Left colon (tissue), 2 donors: ENCODE measurements around the gene NFIB. TPM values are rescaled to one million over a fixed set of nuclear protein-coding genes. Genes with fewer than 3 reads are reported as not detected.

ENCODE experiments used
- ATAC-seq: fragments of 200-7000 bp; cut with Tn5 transposase; one replicate; pipeline ENCODE4 v1.9.1; 2020; ENCODE audit warnings: mild to moderate bottlenecking, moderate library complexity
- DNase-seq, 2 donors: peaks; one replicate each; pipeline ENCODE4 v3.0.0-alpha.2; 2020
- intact Hi-C, 2 donors: fragments of 100-400 bp; cut with DNase I in 1 of 2; cut with micrococcal nuclease in 1 of 2; formaldehyde crosslinking; loops; one replicate each; pipeline versions ENCODE4 v1.11.2 to v1.14.0; 2022; cut with DNase I, micrococcal nuclease
- total RNA-seq, 2 donors: library from RNA; stranded (reverse); fragmentation: NEBNext Ultra II Directional; extraction: Animal tissue kit (Norgen Biotek cat#: 25700); gene quantifications; one replicate each; pipeline ENCODE4 v1.2.1, GENCODE V29; 2021
- donor health status: DM: no; HTN: no; CAD: no.
- donor health status: DM: yes; HTN: yes; CAD: no.

Gene NFIB
- total RNA-seq, 2 donors from 2014 or later = 45.2 to 74.7 TPM

GRCh38 chr9:14296495-14297113 is 17.3 kb downstream of the NFIB start:
- ATAC-seq (no peak), DNase-seq (no peak)
- intact Hi-C loops = no loop called here

DNA sequence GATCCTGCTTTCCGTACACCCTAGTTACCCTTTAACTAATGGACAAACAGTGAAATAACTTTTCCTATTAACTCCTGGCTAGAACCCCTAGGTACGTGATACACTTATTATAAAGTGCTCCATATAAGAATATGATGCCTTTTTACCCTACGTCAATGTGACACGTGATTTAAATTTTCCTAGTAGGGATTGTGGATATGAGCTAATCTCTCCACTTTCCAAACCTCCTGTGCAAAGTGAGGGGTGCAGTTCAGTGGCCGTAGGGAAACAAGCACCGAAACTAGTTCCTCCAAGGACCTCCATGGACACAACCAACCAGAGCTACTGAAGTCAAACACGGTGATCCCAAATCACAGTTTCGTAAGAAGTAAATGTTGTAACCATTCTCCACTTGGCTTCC is 19.3 kb downstream of the NFIB start:
- intact Hi-C loops = no loop called here
- DNase-seq (no peak), ATAC-seq (no peak)

DNA sequence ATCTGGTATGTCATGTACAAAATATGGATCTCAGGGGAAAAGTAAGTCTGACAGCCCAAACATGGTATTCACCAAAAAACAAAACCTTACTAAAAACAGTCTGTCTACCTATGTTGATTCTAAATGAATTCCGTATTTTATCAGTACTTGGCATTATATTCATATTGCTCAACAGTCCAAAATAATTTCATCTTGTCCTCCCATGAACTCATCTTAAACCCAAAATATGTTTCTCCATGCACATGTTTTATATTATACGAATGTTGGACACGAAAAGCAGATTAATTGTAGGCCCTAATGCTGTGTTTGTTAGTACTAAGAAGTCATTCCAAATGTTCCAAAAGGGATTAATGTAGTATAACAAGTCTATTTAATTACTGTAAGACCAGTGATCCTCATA is 20.1 kb downstream of the NFIB start:
- intact Hi-C loops = no loop called here
- DNase-seq (no peak), ATAC-seq (no peak)

GRCh38 chr9:14292181-14292739 is 21.7 kb downstream of the NFIB start:
- DNase-seq = no peak
- intact Hi-C loops = no loop called here
- ATAC-seq = no peak

DNA sequence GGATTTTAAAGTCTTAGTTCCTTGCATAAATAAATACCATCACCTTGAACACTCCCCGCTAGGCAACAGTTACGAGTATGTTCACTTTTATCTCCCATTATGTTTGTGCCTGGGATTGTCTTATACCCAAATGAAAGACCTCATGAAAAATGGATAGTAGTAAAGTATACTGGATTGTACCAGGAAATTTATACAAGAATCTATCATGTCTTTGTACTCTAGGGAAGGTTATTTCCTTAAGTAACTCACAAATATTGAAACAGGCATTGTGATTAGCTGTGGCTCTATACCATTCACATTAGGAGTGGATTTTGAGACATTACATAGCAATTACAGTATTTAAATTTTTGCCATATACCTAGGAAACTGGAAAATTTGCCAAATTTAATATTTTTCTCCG is 24.0 kb downstream of the NFIB start:
- ATAC-seq = peak; percentile 55
- no peak for DNase-seq
- intact Hi-C loops = no loop called here

GRCh38 chr9:14288433-14288832 is 25.5 kb downstream of the NFIB start:
- DNase-seq = no peak
- ATAC-seq = no peak
- intact Hi-C loops = no loop called here

GRCh38 chr9:14286121-14286520 is 27.8 kb downstream of the NFIB start:
- no peak for ATAC-seq
- intact Hi-C loops = no loop called here
- no peak for DNase-seq

DNA sequence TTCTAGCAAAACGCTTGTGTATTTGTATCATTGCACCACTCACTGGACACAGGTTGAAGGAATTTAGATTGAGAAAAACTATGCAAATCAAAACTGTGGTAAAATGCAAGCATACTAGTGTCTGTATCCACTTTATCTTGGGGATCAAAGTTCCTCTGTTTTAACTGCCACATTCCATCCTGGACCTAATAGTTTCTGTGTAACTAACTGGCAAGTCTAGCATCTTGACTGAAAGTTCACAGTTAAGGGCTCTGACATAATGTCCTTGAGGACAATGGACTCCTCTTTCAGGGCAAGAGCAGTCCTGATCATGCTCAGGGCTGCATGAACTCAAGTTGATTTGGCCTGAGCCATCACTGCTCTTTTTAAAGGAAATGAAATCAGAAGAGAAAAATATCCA is 30.7 kb downstream of the NFIB start:
- DNase-seq = no peak
- peak; percentile 62 for ATAC-seq
- intact Hi-C loops = no loop called here

DNA sequence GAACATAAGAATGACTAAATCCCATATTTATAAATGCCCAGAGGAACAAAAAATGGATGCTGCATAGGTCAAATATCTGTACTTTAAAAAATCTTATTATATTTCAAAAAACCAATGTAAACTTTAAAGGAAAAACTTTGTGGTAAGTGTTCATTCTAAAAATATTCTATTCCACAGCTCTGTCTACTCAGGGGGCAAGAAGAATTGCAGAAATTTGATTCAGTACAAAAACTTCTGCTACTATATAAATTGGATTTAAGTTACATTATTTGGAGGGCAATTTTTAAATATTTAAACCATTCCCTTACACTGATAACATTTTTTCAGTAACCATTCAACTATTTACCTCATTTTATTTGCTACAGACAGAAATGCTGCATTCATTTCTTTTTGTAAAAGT is 32.1 kb downstream of the NFIB start:
- ATAC-seq = no peak
- intact Hi-C loops = no loop called here
- DNase-seq = no peak

DNA sequence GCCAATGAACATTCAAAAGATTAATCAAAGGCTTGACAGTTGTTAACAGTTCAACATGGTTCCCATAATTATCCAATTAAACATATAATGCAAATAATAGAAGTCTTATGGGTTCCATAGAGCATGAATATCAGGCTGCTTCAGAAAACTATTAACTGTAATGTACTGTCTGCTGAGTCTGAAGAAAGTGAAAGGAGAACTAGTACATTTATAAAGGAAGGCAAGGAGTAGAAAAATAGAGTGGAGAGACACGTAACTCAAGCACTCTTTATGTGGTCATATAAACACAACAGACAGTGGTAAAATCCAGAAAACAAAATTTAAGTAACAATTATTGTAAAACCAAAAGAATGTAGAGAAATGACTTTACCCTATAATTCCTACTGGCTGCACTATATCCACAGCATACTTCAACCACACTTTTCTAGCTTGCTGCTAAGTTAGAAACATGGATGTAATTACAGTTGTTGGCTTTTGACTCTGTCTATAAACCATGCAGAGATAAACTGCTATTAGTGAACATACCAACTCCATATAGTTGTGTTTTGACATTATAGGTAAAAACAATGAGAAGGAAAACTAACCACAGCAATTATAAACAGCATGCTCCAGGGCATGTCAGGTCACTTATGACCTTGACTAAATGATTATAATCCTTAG is 32.7 kb downstream of the NFIB start:
- peak; percentile 26 for ATAC-seq
- intact Hi-C loops = no loop called here
- no peak for DNase-seq

- intact Hi-C loops = no loop called here
- DNase-seq (no peak), ATAC-seq (no peak)
Measured at GRCh38 chr9:14279671-14280070, 34.3 kb downstream of the NFIB start.

DNA sequence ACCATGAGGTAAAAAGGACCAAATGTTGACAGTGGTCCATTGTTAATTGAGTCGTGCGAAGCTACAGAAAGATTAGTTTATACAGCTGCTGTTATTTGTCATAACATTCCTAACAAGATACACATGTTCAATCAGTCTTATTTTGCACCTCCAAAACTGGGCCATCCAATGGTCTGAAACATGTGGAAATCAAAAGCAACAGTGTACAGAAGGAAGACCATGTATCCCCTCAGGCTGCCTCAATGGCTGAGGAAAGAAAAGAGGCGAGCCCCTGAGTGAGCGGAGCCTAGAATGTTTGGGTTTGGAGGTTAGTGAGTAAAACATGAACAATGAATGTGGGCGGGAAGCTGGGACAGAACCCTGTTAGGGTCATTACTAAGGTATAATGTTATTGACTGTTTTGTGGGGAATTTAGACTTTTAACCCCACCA is 35.6 kb downstream of the NFIB start:
- no peak for ATAC-seq
- DNase-seq = no peak
- intact Hi-C loops = no loop called here

DNA sequence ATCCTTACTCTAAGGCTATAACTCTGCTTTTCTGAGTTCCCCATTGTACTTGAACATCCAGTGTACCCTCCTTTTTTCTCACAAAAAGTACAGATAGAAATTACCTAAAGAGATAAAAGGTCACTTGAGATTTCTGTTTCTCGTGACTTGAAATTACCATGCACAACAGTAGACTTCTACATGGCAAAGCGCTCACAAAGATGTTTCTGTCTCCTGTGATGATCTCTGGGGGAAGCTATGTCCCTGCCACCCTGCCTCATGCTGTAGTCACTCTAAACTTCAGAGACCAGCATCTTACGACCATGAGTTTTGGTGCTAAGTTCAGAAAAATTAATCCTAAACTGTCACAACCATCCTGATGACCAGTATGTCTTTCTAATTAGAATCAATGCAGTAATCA is 36.2 kb downstream of the NFIB start:
- no peak for ATAC-seq
- DNase-seq = no peak
- intact Hi-C loops = no loop called here

GRCh38 chr9:14277244-14277643 is 36.7 kb downstream of the NFIB start:
- DNase-seq (no peak), ATAC-seq (no peak)

DNA sequence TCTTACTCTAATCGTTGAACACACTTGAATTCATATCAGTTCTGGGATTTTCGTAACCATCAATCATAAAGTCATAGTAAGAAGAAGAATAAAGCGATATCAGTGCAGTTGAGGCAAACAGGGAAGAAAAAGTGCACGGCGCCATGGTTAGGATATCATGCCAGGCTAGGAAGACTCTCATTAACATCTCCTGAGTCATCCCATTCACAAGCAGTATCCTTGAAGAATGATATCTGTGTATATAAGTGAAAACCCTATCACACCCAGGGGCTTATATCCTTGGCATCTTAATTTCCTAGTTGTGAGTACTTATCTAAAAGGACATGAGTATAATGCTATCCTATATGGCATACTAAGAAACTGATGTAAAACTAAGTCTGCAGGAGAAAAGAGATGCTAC is 38.6 kb downstream of the NFIB start:
- DNase-seq = no peak
- intact Hi-C loops = no loop called here
- no peak for ATAC-seq

More at GRCh38 chr9:14277244-14277643, 36.7 kb downstream of the NFIB start:
- intact Hi-C loops = no loop called here

- ATAC-seq (no peak), DNase-seq (no peak)
- intact Hi-C loops = no loop called here
Measured at GRCh38 chr9:14273696-14274121, 40.2 kb downstream of the NFIB start.

DNA sequence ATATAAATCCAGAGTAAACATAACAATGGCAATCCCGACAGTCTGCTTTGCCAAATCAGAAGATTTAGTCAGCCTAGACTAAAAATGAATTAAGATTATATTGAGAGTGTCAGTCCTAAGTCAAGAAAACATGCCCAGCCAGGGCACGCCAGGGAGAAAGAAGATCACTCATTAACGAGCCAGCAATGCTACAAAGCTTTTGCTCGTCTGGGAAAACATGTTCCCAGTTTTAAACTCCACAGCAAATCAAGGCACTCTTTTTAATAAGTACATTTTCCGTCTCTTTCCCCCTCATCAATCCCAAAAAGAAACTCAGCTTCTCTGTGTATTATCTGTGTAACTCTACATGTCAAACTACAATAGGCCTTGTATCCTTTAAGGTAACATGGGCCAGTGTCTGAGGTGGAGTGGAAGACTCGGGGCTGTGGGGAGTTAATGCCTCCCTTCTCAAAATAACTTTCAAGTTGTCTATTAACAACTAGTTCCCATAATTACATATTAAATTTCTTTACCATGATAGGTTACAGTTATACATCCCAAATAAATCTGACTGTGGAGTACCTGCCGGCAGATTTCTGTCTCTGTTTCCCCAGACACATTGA is 40.9 kb downstream of the NFIB start:
- DNase-seq (no peak), ATAC-seq (no peak)
- intact Hi-C loops = no loop called here

DNA sequence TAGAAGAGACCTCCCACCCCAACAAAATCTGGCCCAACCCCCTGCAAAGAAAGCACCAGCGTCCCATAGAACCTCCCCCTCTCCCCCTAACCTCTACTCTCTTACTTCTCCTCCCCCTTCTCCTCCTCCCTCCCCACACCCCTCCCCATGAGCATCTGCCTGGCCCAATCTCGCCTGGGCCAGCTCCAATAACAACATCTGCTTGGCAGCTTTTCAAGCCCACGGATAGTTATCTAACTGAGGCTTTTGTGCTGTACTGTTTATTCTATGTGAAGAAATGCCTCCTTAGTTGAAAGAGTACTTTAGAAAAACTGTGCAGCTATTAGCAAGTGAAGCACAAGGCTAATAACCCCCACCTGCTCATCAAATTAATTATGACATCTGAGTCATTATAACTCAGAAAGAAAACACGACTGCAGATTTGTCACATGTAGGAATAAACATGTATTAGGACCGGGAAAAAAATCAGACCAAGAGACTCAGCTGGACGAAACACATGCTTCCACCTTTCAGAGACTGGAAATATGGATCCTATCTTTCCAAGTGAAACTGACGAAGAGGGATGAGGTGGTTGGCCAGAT is 42.8 kb downstream of the NFIB start:
- ATAC-seq (peak; percentile 39), DNase-seq (peak; percentile 28 to 44)
- intact Hi-C loops = no loop called here

- DNase-seq (no peak), ATAC-seq (no peak)
- intact Hi-C loops = no loop called here
Measured at GRCh38 chr9:14270358-14271092, 43.4 kb downstream of the NFIB start.
